HG03064 (cell line): ENCODE measurements around the gene RBM39.
"Not testable (repeated sequence)": the region's sequence is repeated elsewhere in the genome, so short reads cannot be mapped to it uniquely, and the experiment has no call there.

Source experiments
- ATAC-seq: cut with Tn5 transposase; IDR thresholded peaks from one replicate; pipeline ENCODE4 v1.9.1; 2021; ENCODE audit warnings: low read depth; ENCODE audit not compliant: unreplicated experiment

The RBM39 gene

DNA sequence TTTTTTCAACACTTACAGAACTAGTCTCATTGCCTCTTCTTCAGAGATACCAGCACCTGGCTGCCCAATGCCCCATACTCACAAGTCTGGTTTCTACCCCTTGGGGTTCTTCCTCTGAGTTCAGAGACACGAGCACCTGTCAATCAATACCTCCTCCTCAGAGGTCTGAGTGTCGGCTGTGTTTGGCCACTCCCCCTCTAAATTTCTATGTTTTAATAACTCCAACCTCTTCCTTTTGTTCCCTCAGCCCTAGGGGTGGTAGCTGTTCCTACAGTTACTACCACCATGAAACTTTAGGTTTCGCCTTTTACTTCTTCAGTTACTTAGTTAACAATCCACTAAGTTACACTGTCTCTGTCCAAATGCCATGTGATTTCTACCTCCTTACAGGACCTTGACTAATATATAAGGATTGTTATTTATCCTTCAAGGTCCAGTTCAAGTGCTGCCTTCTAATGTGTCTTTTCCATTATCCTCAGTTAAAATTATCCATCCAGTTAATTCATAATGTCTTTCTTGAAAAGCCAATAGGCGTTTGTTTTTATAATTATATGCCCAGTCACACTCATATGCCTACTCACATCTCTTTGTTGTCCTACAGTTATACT lies 15.1 kb upstream of the RBM39 start:
- ATAC-seq, result no peak

DNA sequence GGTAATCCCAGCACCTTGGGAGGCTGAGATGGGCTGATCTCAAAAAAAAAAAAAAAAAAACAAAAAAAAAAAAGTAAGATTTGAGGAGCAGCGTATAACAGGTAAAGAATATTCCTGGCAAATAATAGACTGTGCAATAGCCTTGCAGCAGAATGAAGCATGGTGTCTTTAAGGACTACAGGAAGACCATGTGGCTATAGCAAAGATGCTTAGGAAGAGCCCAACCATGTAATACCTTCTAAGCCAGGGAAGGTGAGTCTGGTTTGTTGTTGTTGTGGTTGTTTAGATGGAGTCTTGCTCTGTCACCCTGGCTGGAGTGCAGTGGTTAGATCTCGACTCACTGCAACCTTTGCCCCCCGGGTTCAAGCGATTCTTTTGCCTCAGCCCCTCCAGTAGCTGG lies 14.3 kb upstream of the RBM39 start:
- no peak for ATAC-seq

DNA sequence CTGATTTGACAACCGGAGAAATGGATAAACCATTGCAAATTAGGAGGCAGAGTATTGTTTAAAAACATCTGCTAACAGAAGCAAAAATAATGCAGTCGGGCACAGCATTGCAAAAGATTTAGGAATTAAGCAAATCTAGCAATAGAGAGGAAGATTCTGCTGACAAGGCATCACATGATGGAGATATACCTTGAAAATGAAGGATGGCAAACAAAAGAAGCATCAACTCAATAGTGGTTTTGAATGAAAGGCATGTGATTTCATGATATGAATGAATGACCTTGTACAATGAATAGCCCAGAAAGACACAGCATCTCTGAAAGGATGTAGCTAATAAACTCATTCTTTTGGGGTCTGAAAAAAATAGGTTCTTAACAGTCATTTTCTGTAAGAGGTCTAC lies 8.6 kb upstream of the RBM39 start:
- ATAC-seq, result no peak

DNA sequence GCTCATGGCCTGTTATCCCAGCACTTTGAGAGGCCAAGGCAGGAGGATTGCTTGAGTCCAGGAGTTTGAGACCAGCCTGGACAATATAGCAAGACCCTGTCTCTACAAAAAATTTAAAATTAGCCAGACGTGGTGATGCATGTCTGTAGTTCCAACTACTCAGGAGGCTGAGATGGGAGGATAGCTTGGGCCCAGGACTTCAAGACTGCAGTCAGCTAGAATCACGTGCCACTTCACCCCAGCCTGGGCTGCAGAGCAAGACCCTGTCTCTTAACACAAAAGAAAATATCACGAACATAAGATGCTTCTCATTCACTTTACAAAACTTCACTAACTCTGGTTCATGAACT lies 2.4 kb upstream of the RBM39 start:
- ATAC-seq, result not testable (repeated sequence)

DNA sequence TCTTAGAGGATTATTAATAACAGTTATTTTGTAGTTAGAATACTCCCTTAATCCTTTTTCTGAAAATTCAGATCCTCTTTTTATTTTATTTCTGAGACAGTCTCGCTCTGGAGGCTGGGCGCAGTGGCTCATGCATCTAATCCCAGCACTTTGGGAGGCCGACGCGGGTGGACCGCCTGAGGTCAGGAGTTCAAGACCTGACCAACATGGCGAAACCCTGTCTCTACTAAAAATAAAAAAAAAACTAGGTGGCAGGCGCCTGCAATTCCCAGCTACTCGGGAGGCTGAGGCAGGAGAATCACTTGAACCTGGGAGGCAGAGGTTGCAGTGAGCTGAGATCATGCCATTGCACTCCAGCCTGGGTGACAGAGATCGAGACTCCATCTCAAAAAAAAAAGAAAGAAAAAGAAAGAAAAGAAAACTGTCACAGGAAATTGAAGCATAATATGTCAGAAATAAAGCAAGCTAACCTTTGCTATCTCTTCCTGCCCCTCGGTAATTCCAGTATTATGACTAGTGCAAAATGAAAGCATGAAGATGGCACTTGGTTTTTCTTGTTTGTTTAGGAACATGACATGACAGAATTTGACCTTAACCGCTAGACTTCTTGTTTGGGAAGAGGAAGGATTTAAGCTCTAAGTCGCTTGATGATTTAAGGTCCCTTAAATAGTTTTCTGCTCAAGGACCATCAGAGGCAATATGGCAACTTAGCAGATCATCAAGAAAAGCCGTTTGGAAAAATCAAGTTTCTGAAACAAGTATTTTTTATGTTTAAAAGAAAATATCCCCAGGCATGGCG lies 1.8 kb upstream of the RBM39 start:
- ATAC-seq, result no peak

DNA sequence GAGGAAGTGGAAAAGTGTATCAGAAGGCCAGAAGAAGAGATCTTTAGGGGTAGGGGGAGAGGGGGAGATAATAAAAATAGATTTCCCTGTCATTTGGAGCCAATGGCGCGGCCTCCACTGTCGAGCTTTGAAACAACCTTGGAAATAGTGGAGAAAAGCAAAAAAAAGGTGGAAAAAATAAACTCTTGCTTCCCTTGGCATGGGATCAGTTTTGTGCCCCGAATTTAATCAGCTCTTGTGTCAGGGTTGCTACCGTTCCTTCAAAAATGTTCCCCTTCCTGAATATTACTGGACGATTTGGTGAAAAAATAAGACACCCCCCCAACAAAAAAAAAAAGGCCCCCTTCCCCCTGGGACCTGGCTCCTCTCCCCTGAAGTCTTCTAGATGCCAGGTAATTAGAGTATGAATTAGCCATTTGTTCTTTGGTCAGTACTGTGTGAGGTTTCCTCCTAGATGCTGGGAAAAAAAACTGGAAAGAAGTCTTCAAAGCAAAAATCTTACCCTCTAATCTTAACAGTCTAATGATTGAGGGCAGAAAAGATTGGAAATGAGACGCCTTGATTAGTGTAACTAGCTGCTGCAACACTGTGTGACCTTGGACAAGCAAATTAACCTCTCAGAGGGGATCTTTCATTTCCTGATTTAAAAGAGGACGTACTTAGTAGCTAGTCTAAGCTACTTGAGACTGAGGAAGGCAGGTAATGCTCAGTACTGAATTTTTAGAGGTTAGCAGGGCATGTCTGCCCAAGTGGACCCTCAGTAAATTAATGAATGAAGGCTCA lies 872 bp upstream of the RBM39 start:
- no peak for ATAC-seq

DNA sequence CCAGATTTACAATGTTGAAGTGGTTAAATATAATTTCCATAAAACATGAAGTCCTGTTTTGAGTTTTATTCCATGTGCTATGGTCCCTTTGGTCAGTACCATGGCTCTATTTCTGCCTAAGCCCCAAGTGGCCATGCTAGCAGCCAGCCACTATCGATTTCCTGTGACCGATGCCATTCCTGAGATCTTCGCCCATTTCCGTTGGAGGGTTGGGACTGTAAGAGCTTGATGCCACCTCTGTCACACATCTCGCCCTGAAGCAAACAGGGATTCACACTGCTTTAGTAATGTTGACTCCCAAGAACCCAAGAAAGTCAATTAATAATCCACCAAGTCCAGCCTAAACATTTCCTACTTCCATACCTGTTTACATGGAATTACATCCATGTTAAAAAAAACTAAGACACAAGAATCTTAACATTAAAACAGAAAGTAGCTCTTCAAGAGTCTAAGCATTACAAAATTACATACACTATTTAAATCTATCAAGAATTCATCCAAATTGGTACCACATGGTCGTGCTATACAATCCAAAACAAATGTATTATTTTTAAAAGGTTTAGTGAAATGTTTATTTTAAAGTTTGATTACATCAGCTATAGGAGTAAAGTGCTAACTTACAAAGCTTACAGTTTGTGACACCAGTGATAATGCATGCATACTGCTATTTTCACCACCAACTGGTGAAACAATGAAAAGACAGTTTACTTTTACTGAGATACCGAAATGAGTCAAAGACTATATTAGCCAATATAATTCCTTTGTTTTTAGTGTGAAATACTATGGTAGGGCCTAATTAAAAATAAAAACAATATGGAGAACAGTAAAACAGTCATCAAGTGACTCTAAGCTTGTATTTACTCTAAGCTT lies 2.5 kb downstream of the RBM39 start:
- ATAC-seq, result no peak

DNA sequence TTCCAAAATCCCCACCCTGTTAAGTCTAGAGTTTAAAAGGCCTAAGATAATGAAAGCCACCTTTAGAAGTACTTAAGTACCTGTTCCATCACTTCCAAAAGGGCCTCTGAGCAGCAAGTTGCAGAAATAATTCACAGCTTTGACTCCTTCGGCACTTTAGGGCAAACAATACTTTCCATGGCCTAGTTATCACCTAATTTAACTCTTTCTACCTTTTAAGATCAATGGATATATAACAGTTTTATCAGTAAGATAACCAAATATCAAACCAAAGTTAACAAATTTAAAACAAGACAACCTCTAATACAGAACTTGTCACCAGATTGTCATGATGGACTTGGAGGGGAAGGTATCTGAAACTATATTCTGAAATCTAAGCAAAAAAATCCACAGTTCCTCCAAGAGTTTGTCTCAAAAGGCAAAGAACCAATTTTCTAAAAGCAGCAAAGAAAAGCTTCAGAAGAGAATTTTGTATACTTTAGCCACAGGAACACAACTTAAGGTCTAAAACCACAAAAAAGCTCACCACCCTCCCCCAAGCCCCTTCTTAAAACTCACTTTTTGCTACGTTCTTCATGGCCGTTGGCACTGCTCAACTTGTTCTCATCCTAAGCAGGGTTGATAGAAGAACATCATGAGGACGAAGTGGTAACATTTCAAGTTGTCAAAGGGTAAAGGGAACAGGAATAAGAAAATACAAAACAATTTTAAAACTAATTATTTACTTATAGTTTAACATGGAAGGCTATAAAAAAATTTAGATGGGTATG lies 3.5 kb downstream of the RBM39 start:
- ATAC-seq, result no peak

DNA sequence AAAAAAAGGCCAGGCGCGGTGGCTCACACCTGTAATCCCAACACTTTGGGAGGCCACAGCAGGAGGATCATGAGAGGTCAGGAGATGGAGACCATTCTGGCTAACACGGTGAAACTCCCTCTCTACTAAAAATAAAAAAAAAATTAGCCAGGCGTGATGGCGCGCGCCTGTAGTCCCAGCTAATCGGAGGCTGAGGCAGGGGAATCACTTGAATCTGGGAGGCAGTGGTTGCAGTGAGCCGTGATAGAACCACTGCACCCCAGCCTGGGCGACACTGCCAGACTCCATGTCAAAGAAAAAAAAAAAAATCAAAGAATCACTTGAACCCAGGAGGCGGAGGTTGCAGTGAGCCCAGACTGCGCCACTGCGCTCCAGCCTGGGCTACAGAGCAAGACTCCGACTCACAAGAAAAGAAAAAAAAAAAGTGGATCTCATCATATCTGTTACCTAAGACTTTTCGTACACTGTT lies 4.2 kb downstream of the RBM39 start:
- ATAC-seq, result no peak

DNA sequence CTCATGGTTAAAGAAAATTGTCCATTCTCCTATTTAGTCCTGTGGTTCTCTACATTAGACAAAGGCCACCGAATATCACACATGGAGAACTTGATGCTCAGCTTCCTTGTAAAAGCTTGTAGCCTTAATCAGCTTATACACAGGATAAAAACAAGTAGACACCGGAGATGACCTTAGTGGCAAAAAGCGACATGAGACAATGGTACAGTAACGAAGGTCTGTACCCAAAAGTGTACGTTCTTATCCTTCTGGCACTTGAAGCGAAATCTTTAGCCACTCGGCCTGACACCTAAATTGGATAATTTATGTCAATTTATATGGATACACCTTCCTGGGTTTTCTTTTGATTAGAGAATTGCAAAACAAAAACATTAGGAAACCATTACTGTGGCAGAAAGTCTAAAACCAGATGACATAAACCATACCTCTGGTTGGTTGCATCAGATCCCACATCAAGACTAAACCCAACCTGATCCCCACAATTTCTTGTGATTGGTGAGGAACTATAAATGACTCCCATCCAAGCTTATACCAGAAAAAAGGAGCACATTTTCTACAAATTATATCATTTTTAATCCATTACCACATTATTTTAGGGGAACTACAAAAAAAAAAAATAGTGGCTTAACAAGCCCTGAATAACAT lies 6.1 kb downstream of the RBM39 start:
- no peak for ATAC-seq

DNA sequence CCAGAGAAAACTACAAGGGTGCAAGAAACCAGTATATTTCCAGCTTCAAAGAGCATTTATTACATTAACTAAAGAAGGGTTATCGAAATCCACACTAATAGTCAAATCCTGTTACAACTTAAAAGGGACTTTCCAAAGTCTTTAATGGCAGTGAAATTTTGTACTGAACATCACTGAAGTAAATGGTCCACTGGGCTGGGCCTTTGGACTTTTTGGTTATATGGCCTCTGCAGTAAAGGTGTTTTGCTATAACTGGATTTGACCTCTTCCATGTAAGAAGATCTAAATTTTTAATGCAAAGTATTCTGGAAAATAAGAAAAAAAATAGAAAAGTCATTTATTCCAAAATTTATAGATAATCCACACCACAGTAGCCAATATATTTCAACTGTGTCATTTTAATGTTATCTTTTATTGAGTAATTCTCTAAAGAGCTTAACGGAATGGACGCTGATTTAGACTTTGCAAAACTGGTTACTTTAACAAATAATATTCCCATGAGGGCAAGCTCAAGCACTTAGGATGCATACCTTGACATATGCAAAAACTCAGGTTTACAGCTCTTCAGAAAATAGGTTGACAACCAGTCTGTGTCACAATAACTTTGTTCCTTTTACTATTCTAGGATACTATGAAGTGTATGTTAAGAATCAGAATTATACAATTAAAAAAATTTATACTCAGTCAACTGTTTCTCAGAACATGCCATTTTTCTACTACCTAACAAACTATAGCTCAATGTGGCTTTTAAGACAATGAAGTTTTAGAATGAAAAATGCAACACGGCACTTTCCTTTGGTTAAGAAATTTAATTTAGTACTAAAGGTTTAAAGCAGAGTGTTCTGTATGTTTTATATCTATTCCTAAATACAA lies 7.0 kb downstream of the RBM39 start:
- no peak for ATAC-seq

DNA sequence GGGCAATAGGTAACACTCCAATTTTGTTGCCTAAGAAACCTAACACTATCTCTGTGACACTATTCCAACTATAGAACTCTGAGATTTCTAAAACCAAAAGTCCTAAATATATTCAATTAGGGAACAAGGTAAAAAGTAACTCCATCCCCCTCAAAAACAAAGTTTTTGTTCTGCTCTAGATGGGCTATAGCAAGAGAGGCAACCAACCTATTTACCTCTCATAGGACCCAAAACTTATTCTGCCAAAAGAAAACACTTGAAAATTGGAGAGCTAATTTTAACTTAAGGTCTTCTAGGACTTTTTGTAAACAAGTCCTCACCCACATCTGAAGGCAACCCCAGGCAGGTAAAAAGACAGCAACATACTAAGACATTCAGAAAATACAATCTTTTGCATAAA lies 7.7 kb downstream of the RBM39 start:
- no peak for ATAC-seq

DNA sequence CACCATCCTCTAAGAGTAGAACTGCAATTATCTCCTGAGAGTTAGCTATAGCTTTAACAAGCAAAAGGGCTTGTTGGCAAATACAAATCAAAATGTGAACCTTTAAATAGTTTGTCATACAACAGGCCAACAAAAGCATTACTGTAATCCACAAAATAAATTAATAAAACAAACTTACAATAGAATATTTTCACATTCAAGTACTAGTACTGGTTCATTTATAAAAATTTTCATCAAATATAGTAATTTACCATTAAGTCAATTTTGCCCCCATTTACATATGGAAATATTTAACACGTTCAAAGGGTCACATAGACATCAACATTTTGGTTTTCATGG lies 9.4 kb downstream of the RBM39 start:
- ATAC-seq, result no peak

DNA sequence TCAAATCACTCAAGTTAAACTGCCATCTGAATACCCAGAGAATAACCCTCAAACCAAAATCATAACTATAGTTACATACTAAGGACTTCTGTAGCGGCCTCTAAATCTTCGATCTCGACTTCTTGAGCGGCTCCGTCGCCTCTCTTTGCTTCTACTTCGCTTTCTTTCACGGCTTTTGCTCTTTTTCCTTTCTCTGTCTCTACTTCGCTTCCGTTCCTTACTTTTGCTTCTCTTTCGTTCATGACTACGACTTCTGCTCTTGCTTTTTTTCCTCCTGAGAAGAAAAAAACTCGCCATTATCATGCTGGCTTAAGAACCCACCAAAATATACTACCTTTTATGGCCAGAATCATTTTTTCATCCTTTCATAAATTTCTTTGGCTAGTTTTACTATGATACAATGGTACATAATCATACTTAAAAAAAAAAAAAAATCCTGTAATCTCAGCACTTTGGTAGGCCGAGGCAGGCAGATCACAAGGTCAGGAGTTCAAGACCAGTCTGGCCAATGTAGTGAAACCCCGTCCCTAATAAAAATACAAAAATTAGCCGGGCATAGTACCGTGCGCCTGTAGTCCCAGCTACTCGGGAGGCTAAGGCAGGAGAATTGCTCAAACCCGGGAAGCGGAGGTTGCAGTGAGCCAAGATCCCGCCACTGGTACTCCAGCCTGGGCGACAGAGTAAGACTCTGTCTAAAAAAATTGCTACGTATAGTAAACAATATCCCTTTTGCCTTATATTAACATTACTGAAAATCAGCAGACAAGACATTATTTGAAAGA lies 10.0 kb downstream of the RBM39 start:
- no peak for ATAC-seq

DNA sequence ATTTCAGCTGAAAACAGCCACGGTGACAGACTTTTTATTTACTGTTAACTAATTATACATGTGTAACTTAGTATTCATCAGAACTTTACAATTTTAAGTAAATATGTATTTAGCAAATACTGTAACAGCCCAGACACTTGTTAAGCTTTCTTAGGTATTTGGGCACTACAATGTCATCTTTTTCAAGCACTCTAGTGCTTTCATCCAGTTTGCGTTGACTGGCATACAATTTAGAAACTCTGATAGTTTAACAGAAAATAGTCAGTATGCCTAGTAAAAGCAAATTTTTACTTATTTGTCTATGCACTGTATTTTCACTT lies 10.6 kb downstream of the RBM39 start:
- no peak for ATAC-seq

DNA sequence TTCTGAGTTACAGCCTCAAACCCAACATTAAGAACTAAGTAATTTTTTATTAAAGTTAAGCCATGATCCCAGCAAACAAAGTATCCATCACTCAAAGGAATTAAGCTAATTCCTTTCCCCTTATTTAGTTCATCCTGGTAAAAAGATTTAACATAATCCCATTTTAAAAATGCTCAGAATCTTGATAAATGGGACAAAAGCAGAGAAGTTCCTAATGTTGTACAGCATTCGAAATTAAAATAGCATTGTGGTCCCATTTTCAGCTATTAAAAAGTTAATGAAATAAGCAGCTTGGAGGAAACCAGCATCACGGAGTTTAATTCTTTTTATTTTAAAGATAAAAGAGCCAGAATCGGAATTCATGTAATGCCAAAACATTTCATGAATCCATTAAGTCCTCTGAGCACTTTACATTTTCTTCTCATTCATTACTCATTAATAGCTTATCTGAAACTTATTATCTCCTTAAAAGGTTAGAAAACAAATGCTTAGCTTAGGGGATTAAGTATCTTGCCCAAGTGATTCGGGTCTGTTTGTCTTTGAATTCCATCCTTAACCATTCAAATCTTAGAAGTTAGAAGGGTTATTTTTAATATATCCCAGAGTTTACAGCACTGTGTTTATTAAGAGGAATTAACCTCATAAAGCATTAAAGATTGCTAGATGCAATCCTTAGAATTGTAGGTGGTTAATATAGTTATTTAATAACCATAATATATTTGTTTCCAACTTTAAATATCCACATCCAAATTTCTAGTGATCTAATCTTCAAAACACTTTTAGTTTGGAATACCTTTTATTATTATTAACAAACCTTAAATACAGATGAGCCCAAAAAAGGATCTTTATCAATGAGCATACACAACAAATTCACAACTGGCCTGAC lies 11.2 kb downstream of the RBM39 start:
- no peak for ATAC-seq
